ENCODE measurements around the gene CSN3.
"Not testable (repeated sequence)": the region's sequence is repeated elsewhere in the genome, so short reads cannot be mapped to it uniquely, and the experiment has no call there.

DNA sequence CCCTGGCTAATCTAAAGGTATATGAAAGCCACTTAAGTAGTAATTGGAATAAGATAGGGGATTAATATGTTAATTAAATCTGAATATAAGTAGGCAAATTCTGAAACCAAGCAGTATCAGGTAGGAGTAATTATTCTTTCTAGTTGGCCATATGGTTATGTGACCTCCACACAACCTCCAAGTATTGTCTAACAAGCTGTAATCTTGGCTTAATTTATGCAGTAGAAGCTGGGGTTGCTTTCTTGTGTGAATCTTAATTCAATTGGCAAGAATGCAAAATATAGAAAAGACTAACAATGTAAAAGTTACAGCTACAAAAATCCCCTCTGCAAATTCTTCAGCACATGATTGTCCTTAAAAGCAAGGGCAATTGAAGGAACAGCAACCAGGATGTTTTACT, 26.3 kb upstream of the CSN3 start:
- TF ChIP-seq, protein P1, sequence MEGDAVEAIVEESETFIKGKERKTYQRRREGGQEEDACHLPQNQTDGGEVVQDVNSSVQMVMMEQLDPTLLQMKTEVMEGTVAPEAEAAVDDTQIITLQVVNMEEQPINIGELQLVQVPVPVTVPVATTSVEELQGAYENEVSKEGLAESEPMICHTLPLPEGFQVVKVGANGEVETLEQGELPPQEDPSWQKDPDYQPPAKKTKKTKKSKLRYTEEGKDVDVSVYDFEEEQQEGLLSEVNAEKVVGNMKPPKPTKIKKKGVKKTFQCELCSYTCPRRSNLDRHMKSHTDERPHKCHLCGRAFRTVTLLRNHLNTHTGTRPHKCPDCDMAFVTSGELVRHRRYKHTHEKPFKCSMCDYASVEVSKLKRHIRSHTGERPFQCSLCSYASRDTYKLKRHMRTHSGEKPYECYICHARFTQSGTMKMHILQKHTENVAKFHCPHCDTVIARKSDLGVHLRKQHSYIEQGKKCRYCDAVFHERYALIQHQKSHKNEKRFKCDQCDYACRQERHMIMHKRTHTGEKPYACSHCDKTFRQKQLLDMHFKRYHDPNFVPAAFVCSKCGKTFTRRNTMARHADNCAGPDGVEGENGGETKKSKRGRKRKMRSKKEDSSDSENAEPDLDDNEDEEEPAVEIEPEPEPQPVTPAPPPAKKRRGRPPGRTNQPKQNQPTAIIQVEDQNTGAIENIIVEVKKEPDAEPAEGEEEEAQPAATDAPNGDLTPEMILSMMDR (conservative IDR thresholded peaks at IDR 0.05), result not testable (repeated sequence)
- TF ChIP-seq ZFX (IDR thresholded peaks at IDR 0.05), result not testable (repeated sequence)

Measured in C4-2B (cell line).